HG02642 (cell line): Measurements from ENCODE around the gene FCN3.
"Not testable (repeated sequence)": the region's sequence is repeated elsewhere in the genome, so short reads cannot be mapped to it uniquely, and the experiment has no call there.

Source experiments
- ATAC-seq: cut with Tn5 transposase; IDR thresholded peaks from one replicate; pipeline ENCODE4 v1.9.1; 2021; ENCODE audit warnings: mild to moderate bottlenecking; ENCODE audit not compliant: unreplicated experiment, poor library complexity

The FCN3 gene

DNA sequence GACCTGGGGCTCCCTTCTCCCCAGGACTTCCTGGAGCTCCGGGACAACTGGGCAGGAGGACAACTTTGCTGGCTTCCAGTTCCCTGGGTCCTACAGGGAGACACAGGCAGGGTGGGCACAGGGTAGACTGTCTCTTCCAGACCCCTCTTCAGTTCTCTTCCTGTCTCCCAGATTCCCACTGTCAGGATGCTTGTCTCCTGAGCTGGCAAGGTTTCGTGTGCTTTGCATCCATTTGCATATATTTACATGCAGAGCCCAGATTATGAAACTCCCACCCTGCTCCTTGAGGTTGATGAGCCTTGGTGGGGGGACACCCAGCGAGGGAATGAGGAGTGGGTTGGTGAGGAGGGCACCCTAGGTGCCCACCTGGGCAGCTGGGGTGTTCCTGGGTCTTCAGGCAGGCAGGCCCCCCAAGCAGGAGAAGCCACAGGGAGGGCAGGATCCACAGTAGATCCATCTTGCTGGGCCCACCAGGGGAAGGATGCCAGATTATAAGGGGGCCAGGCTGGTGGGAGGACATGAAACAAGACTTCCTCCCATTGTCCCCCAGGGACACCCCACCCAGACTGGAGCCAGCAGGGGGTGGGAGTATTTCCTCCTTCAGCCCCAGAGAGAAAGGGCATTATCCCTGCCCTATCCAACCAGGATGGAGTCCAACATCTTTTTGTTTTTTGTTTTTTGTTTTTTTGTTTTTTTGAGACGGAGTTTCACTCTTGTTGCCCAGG lies at the start of gene FCN3:
Gene FCN3, minus strand, starts transcription at position 463 of the 725 bp plus-strand sequence. Its CDS starts 6 bp downstream, at position 457.
- ATAC-seq = no peak

DNA sequence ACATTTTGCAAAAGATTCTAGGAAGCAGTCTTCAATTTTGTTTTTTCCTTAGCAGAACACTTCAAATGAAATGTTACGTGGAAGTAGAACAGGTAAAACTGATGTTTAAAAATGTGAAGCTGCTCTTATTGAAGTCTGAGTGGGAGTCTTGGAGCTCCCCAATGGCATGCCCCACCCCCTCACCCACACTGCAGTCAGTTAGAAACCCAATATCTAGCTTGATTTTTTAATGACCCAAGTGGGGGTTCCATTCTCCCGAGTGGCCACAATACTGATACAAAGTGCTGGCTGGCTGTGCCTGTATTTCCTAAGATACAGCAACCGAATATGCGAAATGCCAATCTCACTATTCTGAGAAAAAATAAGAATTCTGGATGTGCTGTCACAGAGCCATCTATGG lies 49.1 kb upstream of the FCN3 start:
- no peak for ATAC-seq

DNA sequence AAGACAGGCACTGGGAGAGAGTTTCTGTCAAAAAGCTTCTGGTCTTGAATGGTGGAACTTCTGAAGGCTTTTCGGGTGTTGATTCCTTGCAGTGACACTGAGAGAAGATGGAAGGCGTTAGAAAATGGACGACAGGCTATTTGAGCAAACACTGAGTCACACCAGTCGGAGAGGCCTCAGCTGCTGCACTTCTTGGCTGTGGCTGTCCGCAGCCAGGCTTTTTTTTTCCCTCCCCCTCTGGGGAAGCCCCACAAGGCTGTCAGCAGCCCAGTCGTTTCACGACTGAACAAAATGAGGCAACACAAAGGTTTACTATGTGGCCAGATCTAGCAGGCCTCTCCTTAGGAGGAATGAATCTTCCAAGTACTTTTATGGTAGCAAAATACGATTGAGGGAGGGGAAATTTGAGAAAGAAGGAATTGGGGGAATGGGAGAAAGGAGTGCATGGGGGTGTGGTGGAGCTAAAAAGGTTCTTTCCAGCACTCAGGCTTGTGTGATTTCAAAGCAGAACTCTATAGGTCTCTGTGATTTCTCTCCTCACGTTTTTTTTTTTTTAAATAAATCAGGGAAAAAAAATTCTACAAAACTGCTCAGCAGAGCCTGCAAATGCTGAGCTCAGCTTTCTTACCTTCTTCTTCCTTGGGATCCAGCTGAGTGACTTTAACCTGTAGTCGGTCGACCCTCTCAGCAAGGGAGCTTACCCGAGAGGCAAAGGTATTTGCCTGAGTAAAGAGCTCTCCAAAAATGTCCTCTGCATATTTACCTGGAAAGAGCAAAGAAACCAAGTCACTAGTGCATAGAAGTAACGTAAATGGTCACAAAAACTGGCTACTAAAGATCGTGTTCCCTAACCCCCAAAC lies 43.9 kb upstream of the FCN3 start:
- peak; percentile 74 for ATAC-seq

DNA sequence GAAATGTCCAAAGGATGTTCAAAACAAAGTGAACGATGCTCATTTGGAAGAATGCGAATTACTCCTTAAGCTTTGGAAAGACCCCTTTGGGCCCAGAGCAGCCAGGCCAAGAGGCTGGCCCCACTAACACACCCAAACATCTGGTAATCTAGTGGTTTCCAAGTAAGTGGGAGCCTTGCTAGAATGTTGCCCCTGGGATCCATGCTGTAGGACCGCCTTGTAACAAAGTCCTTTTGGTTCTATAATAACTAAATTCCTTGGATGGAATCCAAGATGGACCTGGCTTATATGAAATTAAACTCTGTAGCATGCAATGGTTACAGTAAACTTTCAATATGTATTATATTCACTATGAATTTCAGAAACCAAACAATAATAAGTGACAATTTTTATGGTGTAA lies 43.1 kb upstream of the FCN3 start:
- no peak for ATAC-seq

DNA sequence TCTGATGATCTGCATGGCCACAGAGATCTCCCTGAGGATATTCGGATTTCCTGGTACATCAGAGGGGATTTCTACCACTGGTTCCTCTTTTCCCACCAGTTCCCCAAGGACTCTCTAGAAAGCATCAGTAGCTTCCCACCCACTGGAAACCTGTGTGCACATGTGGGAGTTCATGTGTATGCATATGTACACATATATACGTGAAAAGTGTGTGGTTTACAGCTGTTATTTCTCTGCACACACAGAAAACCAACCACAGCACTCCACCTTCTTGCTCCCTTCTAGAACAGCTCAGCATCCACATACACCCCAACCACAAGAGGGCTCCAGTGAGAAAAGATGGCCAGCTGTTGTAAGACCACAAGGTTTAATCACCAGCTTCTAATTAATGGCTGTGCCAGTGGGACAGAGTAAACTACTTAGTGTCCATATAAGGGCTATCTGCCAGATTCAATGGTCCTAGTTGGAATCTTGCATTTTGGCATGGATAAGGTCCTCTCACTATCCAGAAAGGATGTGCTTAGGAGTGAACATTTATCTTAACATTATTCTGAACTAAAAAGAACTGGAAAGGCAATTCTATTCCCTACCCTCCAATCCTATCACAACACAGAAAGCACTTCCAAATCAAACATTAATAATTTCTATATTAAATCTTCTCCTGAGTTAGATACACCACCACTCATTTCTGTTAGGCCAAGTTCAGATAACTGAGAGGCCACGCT lies 41.9 kb upstream of the FCN3 start:
- ATAC-seq = no peak

DNA sequence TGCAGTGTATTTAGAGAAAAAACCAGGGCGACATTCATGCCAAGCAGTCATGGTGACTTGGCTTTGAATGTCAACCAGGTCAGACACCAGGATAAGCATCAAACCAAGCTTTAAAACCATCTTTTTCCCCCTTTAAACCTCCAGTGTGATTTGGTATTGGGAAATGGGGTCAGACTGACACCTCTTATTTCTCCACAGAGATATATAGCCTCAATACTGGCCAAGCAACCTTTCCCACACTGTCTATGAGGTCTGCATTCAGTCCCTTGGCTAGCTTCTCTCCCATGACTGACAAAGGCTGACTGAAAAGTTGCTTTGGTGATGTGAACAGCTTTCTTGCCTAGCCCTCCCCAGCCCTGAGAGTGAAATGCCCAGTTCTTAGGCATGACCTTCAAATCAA lies 39.5 kb upstream of the FCN3 start:
- no peak for ATAC-seq

DNA sequence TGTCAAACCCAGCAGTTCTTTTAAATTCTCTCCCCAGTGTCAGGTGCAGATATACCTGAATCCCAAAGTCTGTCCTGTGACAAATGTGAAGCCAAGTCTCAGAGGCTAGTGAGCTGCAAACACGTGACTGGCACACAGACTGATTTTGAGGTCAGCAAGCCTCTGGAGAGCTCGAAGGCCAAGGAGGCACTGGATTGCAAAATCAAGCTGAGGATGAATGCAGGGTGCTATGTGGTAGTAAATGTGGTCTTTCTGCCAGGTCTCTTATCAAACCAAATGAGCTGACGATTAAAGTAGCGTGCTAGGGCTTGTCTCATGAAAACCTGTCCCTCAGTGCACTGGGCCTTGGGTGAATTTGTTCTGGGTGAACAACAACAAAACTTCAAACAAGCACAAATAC lies 38.4 kb upstream of the FCN3 start:
- ATAC-seq = no peak

DNA sequence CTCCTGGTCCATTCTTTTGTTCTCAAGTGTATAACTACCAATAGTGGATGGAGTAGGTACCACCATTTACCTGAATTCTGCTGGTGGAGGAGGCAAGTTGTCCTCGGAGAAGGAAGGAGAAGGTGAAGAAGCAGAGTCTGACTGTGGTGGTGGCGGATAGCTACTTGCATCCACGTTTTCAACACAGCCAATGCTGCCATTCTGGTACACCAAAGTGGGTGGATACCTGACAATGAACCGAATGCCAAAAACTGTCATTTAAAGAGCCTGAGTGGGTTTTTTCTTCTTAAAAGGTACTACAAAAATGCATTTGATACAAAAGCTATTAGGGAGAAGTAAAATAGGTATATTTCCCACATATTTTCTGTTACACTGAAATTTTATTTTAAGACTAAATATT lies 37.9 kb upstream of the FCN3 start:
- no peak for ATAC-seq

DNA sequence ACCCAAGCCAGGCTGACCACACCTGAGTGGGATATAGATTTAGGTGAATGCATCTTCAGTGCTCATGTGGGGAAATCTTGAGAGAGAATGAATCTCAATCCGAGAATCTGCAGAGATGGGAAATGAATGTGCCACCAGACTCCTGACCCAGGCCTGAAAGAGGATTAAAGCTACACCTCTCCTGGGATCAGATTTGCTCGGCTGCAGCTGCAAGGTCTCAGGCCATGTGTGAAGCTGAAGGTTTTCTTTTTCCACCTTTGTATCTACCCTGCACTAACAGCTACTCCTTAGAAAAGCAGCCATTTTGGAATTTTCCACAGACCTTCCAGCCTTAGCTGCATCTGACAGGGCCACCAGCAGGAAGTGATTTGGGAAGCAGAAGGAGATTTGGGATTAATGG lies 36.1 kb upstream of the FCN3 start:
- ATAC-seq = no peak

DNA sequence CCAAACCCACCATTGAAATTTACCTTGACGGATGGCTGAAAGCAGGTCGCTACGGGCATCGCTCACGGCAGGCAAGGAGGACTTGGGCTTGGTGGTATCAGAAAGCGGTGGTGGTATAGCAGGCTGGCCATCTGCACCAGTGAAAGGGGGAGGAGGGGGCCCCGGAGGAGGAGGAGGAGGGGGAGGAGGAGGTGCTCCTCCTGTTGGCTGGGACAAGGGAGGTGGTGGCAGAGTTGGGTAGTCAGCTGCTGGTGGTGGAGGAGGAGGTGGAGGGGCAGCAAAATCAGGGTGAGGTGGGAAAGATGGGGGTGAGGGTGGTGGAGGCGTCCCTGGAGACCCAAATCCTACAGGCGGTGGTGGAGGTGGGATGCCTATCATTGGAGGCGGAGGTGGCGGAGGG lies 35.0 kb upstream of the FCN3 start:
- no peak for ATAC-seq

DNA sequence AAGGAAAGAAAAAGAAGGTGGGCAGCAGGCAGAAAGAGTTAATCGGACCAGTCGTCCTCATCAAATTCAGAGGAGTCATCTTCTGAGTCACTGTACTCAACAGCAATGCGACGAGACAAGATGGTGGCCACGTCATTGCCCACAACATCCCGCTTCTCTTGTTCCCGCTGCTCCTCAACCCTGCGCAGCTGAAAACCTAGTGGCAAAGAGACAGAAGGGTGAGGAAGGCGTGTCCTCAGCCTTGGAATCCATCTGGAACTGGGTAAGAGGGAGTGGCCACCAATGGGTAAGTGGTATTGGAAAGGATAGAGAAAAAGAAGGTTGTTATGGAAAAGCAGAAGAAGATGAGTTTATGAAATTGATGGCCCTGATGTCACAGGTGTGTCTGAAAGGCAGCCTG lies 33.5 kb upstream of the FCN3 start:
- no peak for ATAC-seq

DNA sequence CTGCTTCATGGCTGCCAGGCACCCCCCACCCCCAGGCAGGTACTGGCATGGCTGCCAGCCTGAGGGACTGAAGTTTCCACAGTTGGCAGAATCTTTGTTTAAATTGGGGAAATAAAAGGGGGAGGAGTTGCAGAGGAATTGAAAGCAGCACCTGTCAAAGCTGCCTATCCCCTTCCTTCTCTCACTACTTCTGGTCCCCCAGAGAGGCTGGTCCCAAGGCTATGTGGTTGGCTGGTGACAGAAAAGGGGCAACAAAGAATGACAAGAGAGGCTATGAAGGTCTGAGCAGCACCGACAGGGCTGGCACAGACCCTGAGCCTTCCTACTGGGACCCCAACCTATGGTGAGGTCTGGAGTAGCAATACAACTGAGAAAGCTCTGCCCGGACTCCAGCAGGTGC lies 32.2 kb upstream of the FCN3 start:
- ATAC-seq = not testable (repeated sequence)

DNA sequence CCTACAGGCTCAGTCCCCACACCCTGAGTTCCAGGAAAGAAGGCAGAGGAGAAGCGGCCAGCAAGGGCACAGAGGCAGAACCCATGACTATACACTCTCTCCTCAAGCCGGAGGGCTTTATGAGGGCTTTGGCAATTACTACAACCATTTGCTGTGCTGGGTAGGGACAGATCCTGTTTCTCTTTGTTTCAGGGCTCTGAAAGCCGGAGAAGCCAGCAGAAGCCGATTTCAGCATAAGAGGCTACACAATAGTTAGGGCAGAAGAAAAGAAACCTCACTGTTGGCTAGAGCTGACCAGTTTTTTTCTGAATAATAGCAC lies 31.7 kb upstream of the FCN3 start:
- ATAC-seq = no peak

DNA sequence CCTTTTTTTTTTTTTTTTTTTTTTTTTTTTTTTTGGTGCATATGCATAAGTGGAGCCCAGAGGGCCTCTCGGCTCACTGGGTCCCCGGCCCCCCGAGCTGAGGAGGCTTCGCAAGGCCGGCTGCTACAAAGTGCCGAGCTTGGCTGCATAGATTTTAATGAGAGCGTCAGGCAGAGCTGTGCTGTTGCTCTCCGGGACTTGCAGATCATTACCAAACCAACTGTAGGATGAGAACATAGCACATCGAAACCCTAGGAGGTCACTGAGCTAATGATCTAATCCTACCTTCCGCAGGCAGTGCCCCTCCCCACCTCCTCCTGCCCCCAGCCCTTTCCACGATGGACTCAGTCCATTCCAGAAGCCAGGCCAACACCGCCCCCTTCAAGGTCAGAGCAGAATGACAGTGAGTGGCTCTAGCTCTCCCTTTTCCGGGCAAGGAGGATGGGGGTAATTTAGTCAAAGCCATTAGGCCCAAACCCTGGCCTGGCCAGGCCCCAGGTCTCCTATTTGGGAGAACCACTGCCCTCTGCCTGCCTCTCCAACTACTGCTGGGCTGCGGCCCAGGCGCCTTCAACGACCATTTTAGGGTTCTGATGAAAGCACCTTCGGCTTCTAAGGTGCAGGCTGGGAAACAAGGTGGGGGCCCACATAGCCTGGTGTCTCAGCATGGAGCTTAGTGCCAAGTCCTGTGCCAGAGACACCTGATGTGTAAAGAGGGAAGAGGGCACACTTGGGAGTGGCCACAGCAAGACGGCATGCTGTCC lies 31.2 kb upstream of the FCN3 start:
- not testable (repeated sequence) for ATAC-seq

DNA sequence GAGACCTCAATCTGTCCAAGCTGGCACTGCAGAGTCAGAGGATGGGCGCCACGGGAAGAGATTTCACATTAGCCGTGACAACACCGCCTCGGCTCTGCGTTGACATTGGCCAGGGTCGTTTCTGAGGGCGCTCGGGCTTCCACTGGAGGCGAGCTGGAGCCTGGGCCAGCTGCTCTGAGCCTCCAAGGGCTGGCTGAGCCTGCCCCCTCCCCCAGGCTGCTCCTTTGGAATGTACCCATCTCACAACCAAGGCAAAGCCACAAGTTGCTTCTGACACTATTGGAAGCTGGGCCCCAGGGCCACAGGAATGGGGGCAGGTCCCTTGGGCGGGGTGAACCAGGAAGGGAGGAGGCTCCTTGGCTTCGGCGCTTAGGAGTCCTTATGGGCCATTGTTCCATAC lies 30.4 kb upstream of the FCN3 start:
- ATAC-seq = no peak

DNA sequence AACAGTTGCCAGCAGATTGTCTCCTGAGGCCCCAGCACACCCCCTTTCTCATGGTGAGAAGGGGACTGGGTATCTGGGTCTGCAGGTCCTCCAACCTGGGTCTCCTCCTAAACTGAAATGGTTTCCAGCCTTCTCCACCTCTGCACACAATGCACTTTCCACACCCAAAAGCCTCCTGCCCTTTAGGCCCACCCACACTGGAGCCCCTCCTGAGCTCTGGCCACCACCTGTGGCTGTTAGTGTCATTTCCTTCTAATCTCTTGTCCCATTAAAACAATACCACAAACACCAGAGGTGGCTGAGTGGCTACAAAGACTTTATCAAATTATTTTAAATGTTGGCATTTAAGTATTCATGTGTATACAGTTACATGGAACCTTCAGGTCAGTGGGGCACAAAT lies 29.3 kb upstream of the FCN3 start:
- no peak for ATAC-seq

DNA sequence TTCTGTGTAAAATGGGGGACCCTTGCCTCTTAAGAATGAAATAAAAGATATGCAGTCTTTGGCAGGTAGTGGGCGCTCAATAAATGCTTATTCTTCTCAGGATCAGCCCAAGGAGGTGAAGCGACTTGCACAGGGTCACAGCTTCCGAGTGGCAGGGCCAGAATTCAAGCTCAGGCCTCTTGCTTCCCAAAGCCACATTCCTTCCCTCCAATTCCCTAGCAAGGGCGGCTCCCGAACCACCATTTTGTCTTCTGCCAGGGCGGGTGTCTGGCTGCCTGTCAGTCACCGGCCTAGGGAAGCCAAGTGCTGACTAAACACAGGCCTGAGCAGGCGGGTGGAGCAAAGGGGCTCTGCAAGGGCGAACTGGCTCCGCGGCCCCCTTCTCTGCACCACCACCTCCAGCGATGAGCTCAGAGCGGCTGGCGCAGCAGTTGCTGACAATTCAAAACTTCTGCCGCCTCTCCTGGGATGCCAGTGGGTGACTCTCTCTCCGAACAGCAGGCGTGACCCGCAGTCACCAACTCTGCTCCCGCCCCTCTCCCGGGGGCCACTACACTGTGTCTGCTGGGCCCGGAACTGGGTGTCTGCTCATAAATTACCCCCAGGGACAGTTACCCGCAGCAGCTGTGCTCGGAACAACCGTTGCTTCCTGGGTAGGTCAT lies 28.6 kb upstream of the FCN3 start:
- no peak for ATAC-seq

DNA sequence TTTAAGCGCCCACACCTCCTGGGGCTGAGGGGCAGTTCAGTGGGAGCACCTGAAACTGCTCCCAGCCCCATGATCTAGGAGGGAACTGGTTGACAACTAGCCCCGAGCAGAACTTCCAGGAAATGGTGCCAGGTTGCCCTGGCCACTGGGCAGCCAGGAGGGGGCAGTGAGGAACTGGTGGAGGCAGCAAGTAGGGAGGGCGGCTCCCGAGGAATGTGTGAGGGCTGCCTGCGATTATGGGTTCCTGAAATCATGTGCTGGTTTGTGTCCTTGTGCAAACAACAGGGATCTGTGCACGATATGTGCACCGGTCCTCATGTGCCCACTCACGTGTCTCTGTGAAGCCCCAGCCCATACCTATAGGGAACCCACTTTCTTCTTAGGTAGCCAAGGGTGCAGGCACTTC lies 27.7 kb upstream of the FCN3 start:
- ATAC-seq = no peak

DNA sequence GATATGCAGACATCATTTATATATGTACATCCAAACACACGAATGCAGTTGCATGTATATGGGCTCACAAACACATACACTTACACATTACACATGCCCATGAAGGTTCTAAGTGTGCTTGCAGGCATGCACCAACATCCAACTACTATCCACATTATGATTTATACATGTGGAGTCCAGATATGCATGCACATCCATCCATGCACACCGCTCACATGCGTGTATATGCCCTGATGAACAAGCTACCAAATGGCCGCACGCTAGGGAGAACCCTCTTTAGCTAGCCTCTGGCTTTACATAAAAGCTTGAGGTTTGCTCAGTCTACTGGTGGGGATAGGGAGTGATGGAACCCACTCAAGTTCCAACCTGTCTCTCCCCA lies 26.3 kb upstream of the FCN3 start:
- no peak for ATAC-seq
